ENCODE data around the gene NYAP2.
A peak's percentile ranks its signal among the peaks of the same experiment; 100 is the strongest.

NYAP2 gene

DNA sequence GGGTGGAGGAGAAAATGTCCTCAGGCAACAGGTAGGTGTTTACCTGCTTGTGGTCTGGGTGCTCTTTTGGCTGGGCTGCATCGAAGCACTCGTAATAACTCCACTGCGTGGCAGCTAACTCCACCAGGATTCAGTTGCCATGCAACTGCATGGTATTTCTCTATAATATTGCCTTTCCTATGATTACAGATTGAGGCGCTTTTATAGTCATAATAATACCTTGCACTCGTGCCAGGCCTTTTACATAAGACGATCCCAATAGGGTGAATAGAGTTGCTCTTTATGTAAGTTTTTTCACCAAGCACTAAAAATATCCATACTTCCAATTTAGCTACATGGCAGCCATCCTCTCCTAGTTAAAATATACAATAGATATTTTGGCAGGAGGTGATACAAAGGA, 19.7 kb upstream of the NYAP2 start:
- no peak for DNase-seq (ENCODE audit: low read depth)
- no peak for TF ChIP-seq CTCF (IDR thresholded peaks at IDR 0.05; ENCODE audit: insufficient read depth, low read depth, low read length, missing control alignments)

GRCh38 chr2:225381609-225382008, 17.9 kb upstream of the NYAP2 start:
- no peak overlapping the region for H3K4me3 ChIP-seq (ENCODE audit: low read length)
- DNase-seq (ENCODE audit: low read depth): no peak
- TF ChIP-seq CTCF (IDR thresholded peaks at IDR 0.05; ENCODE audit: insufficient read depth, low read depth, low read length, missing control alignments): no peak

More for the DNA sequence above, 19.7 kb upstream of the NYAP2 start:
- no peak overlapping the region for H3K4me3 ChIP-seq (ENCODE audit: low read length)

DNA sequence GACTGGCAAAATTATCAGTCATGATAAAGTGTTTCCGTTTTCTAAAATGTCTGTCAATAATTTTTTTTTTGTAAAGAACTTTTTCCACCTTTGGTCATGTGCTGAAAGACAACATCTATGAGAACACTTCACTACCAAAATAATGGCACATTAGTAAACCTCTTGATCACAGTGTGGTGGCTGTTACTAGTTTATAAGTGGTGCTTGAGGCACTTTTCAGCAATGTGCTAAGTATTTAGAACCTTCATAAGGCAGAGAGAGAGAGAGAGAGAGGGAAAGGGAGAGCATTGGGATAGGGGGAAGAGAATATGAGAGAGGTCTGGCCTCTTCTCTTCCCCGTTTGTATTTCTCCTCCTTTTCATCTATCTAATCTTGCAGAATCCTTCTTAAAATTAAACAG, 1.1 kb upstream of the NYAP2 start:
- no peak overlapping the region for H3K4me3 ChIP-seq (ENCODE audit: low read length)
- DNase-seq (ENCODE audit: low read depth): no peak

DNA sequence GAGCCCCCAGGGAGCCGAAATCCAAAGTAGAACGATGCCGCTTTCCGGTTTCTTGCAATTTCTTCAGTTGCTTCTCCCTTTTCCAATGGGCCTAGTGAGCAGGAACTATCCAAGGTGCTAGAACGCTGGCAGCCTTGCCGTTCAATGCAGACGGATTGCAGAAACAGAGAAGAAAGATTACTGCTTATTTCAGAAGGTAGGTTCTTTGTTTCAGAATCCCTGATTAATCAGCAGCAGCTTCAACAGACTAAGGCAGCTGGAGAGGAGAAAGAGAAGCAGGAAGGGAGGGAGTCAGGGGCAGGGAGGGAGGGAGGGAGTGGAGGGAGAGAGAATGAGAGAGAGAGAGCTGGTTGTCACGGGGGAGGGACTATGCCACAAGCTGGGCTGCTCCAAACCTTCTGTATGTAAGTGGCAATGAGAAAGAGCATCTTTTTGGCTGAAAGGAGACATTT, 576 bp downstream of the NYAP2 start:
- TF ChIP-seq CTCF (IDR thresholded peaks at IDR 0.05; ENCODE audit: insufficient read depth, low read depth, low read length, missing control alignments): no peak
- no peak overlapping the region for H3K4me3 ChIP-seq (ENCODE audit: low read length)
- peak; percentile 66 for DNase-seq (ENCODE audit: low read depth)

More for the DNA sequence above, 1.1 kb upstream of the NYAP2 start:
- TF ChIP-seq CTCF (IDR thresholded peaks at IDR 0.05; ENCODE audit: insufficient read depth, low read depth, low read length, missing control alignments): no peak

- H3K4me3 ChIP-seq (ENCODE audit: low read length): no peak overlapping the region
- TF ChIP-seq CTCF (IDR thresholded peaks at IDR 0.05; ENCODE audit: insufficient read depth, low read depth, low read length, missing control alignments): no peak
- DNase-seq (ENCODE audit: low read depth): no peak
These were observed 1.3 kb downstream of the NYAP2 start for GRCh38 chr2:225400546-225401400.

- TF ChIP-seq CTCF (IDR thresholded peaks at IDR 0.05; ENCODE audit: insufficient read depth, low read depth, low read length, missing control alignments): no peak
- no peak for DNase-seq (ENCODE audit: low read depth)
- H3K4me3 ChIP-seq (ENCODE audit: low read length): no peak overlapping the region
These were observed 2.8 kb downstream of the NYAP2 start for GRCh38 chr2:225402210-225402776.
